SK-N-SH (cell line): ENCODE data around the gene RAPH1. TPM values are rescaled to one million over a fixed set of nuclear protein-coding genes. Genes with fewer than 3 reads are reported as not detected.

Experiments
- CTCF ChIA-PET: fragments of 300-600, 350-600 bp; formaldehyde crosslinking; extraction: SDS; loops from one replicate; lab custom pipeline; 2021; lab: Yijun Ruan, JAX
- POLR2A ChIA-PET: fragments of 350-600 bp; sonication (Branson Sonifier 250); formaldehyde crosslinking; extraction: SDS; loops from one replicate; lab custom pipeline; 2020; ENCODE audit warnings: antibody characterized with exemption, inconsistent platforms; lab: Yijun Ruan, JAX
- DNase-seq: peaks from one replicate; pipeline ENCODE4 v3.0.0; 2012
- H2AFZ ChIP-seq: fragments of 200-600 bp; sonication (generic); 2 replicates; pipeline ENCODE4 v1.8.1; 2016; ENCODE audit warnings: antibody characterized with exemption, mild to moderate bottlenecking, low read depth
- H3F3A ChIP-seq: fragments of 200-600 bp; sonication (generic); replicated peaks from 2 replicates; pipeline ENCODE3; 2016; ENCODE audit warnings: antibody characterized with exemption, mild to moderate bottlenecking; ENCODE audit not compliant: insufficient read depth
- H3K27ac ChIP-seq, 2 experiments: fragments of 200-500 bp in 1 of 2; fragments of 200-600 bp in 1 of 2; sonication (Bioruptor generic) in 1 of 2; sonication (generic), shearing (Covaris generic) in 1 of 2; 2 replicates each; pipeline versions ENCODE4 v1.5.1 to v1.6.1; 2014 to 2016; ENCODE audit warnings: low read depth in 2 of 2, inconsistent platforms in 1 of 2, low read length in 1 of 2, mild to moderate bottlenecking in 1 of 2, mixed read lengths in 1 of 2
- H3K27me3 ChIP-seq: fragments of 200-600 bp; sonication (generic), shearing (Covaris generic); 2 replicates; pipeline ENCODE4 v1.6.1; 2016; ENCODE audit warnings: mixed run types; ENCODE audit not compliant: insufficient read depth
- H3K36me3 ChIP-seq, 2 experiments: fragments of 200-500 bp in 1 of 2; fragments of 200-600 bp in 1 of 2; sonication (Bioruptor generic) in 1 of 2; sonication (generic) in 1 of 2; replicated peaks in 1 of 2; 2 replicates each; pipeline versions ENCODE3 to v1.5.1; 2014 to 2016; ENCODE audit warnings: low read length in 1 of 2, mild to moderate bottlenecking in 1 of 2; ENCODE audit not compliant: insufficient read depth in 2 of 2, control insufficient read depth in 1 of 2
- H3K4me1 ChIP-seq, 2 experiments: fragments of 200-500 bp in 1 of 2; fragments of 200-600 bp in 1 of 2; sonication (Bioruptor generic) in 1 of 2; sonication (generic), shearing (Covaris generic) in 1 of 2; 2 replicates each; pipeline versions ENCODE4 v1.5.1 to v1.6.1; 2014 to 2016; ENCODE audit warnings: low read depth in 1 of 2, low read length in 1 of 2, mixed run types in 1 of 2; ENCODE audit not compliant: insufficient read depth in 2 of 2, control insufficient read depth in 1 of 2
- H3K4me2 ChIP-seq: fragments of 200-600 bp; sonication (generic), shearing (Covaris generic); 2 replicates; pipeline ENCODE4 v1.6.1; 2017; ENCODE audit warnings: mixed run types
- H3K4me3 ChIP-seq, 2 experiments: fragments of 200-500 bp in 1 of 2; fragments of 200-600 bp in 1 of 2; sonication (Bioruptor generic) in 1 of 2; sonication (generic), shearing (Covaris generic) in 1 of 2; 2 replicates each; pipeline versions ENCODE4 v1.5.1 to v1.8.1; 2014 to 2016; ENCODE audit warnings: low read depth in 2 of 2, inconsistent platforms in 1 of 2, low read length in 1 of 2, mild to moderate bottlenecking in 1 of 2, mixed read lengths in 1 of 2, moderate library complexity in 1 of 2
- H3K79me2 ChIP-seq: fragments of 200-600 bp; sonication (generic); 2 replicates; pipeline ENCODE4 v1.8.1; 2017; ENCODE audit warnings: mild to moderate bottlenecking; ENCODE audit not compliant: insufficient read depth
- H3K9ac ChIP-seq: fragments of 200-600 bp; sonication (generic); 2 replicates; pipeline ENCODE4 v1.6.1; 2017; ENCODE audit warnings: mixed run types
- H3K9me2 ChIP-seq: fragments of 200-600 bp; sonication (generic); 2 replicates; pipeline ENCODE4 v1.6.1; 2017; ENCODE audit warnings: mixed run types
- H3K9me3 ChIP-seq: fragments of 200-600 bp; sonication (generic); 2 replicates; pipeline ENCODE4 v1.6.1; 2017; ENCODE audit warnings: mixed run types, mild to moderate bottlenecking, moderate library complexity
- H4K20me1 ChIP-seq: fragments of 200-600 bp; sonication (generic); 2 replicates; pipeline ENCODE4 v1.6.1; 2017; ENCODE audit warnings: mild to moderate bottlenecking, mixed run types; ENCODE audit not compliant: insufficient read depth
- CHD2 ChIP-seq: fragments of 150-350 bp; IDR thresholded peaks from 2 replicates; pipeline ENCODE4 v1.6.1; 2018; ENCODE audit warnings: low read length; ENCODE audit not compliant: partially characterized antibody
- EP300 ChIP-seq, 2 experiments: IDR thresholded peaks; 2 replicates each; pipeline versions ENCODE4 v1.4.0 to v1.6.1; 2012; ENCODE audit warnings: borderline replicate concordance in 1 of 2, low read depth in 1 of 2, low read length in 1 of 2
- FOSL2 ChIP-seq: IDR thresholded peaks from 2 replicates; pipeline ENCODE4 v1.4.0; 2012; ENCODE audit warnings: low read depth, mild to moderate bottlenecking, moderate library complexity, borderline replicate concordance
- GATA2 ChIP-seq: sonication (generic); formaldehyde crosslinking; IDR thresholded peaks from 2 replicates; pipeline ENCODE4 v1.5.0; 2020; ENCODE audit warnings: mild to moderate bottlenecking, missing genetic modification reagents
- JUND ChIP-seq: IDR thresholded peaks from 2 replicates; pipeline ENCODE4 v1.4.0; 2012
- MEF2A ChIP-seq: IDR thresholded peaks from 2 replicates; pipeline ENCODE4 v1.4.0; 2012; ENCODE audit warnings: low read depth, borderline replicate concordance
- RFX5 ChIP-seq: IDR thresholded peaks from 2 replicates; pipeline ENCODE4 v1.6.1; 2012; ENCODE audit warnings: mild to moderate bottlenecking, improper control_type of control experiment, low read length
- SIN3A ChIP-seq: IDR thresholded peaks from 2 replicates; pipeline ENCODE4 v1.6.1; 2012; ENCODE audit warnings: low read depth, mild to moderate bottlenecking, low read length, moderate library complexity, borderline replicate concordance
- TCF12 ChIP-seq: IDR thresholded peaks from 2 replicates; pipeline ENCODE4 v1.4.0; 2012
- TEAD4 ChIP-seq: IDR thresholded peaks from 2 replicates; pipeline ENCODE4 v1.4.0; 2012; ENCODE audit warnings: mild to moderate bottlenecking, borderline replicate concordance; ENCODE audit not compliant: insufficient read depth
- WGBS: methylation state at CpG from one replicate; pipeline ENCODE4 v1.1.6; 2017; ENCODE audit warnings: low lambda C conversion rate; 5-methylcytosine and 5-hydroxymethylcytosine counted together
- polyA plus RNA-seq, 3 experiments: library from polyadenylated mRNA; depleted of rRNA; stranded (reverse); fragments of >200 nt; gene quantifications; 2 replicates each; pipeline ENCODE4 v1.2.3, GENCODE V29; 2012
- TF ChIP-seq, protein P1 (sequence below): IDR thresholded peaks from 2 replicates; pipeline ENCODE4; 2012

The RAPH1 gene
- polyA plus RNA-seq, 1 of the 3 experiments (the other 2 are of a cell fraction), result 6.7 TPM

DNA sequence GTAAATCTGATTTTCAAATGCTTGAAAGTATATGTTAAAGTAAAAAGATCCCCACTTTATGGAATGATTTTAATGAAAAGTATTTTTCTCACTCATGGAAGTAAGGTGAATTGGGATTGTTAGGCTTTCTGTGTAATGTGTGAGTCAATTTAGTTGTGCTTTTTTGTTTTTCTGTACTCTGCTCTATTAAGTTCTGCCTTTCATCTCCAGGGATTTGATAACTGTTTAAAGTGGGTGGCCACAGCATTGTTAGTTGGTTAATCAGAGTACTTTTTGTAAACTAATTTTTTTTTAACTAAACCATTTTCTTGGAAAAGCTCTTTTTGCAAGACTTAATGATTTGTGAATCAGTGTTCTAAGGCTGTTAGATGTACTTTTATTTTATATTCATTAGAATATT lies 130.1 kb downstream of the RAPH1 start:
- POLR2A ChIA-PET, result interaction anchor here (0.6 kb wide), 1 partner anchor 21 kb away, joined by 3 read pairs; no protein-coding TSS in a partner anchor
- peaks cover 38 to 70% of the 10 kb centered on the region in 2 experiments for H3K36me3 ChIP-seq
- H2AFZ ChIP-seq, result no peak overlapping the region
- no peaks in the 10 kb centered on the region for H3K27me3 ChIP-seq
- no peaks in the 10 kb centered on the region for H4K20me1 ChIP-seq
- H3K9me3 ChIP-seq, result no peaks in the 10 kb centered on the region
- H3K9ac ChIP-seq, result no peak overlapping the region
- H3K4me3 ChIP-seq, result no peak overlapping the region
- peak overlapping the region in 1 of 2 experiments; percentile 81; a peak in 2 of 4 replicates for H3K27ac ChIP-seq
- no peak overlapping the region for H3K4me2 ChIP-seq
- CTCF ChIA-PET, result no interaction called here
- peaks cover 45% of the 10 kb centered on the region for H3F3A ChIP-seq
- H3K79me2 ChIP-seq, result peaks cover 45% of the 10 kb centered on the region
- peaks cover 0 to 22% of the 10 kb centered on the region in 2 experiments; a peak in 2 of 4 replicates for H3K4me1 ChIP-seq
- DNase-seq, result no peak
- no peaks in the 10 kb centered on the region for H3K9me2 ChIP-seq
- TF ChIP-seq RFX5 (no peak), JUND (no peak), TEAD4 (no peak), MEF2A (no peak), SIN3A (no peak)
- TF ChIP-seq, protein P1, sequence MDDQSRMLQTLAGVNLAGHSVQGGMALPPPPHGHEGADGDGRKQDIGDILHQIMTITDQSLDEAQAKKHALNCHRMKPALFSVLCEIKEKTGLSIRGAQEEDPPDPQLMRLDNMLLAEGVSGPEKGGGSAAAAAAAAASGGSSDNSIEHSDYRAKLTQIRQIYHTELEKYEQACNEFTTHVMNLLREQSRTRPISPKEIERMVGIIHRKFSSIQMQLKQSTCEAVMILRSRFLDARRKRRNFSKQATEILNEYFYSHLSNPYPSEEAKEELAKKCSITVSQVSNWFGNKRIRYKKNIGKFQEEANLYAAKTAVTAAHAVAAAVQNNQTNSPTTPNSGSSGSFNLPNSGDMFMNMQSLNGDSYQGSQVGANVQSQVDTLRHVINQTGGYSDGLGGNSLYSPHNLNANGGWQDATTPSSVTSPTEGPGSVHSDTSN, result no peak
- TF ChIP-seq, all 33 proteins: peak for 0

DNA sequence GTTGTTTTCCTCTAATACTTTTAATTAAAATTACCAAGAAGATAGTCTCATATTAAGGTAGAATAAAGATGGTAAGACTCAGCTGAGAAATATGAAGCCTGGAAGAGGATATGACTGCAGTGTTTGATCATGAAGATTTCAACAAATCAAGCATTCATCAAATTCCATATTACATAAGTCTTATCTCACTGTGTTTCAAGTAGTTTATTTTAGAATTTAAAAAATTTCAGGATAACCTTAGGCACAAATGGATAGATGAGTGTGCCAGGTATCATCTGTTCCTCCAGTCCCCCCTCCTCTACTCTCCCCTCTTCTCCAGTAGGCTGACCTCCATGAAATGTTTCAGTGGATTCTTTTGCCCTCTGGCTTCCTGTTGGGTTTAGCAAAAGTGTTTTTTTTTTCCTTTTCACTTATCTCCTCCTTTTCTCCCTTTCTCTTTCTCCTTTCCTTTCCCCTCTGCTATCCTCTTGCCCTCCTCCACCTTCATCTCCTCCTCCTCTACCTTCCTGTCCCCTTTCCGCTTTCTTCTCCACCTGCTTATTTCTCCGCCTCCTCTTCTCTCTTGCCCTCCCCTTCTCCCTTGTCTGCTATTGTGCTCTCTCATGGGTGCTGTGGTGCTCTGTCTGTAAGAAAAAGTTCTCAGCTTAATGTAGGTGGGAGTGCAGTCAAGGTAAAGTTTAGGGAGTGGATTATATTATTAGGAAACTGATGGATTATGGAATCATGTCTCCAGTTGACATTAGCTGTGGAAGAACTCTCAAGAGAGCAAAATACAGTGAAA lies 134.1 kb downstream of the RAPH1 start:
- Histone ChIP-seq H3K36me3 (peaks cover 26 to 64% of the 10 kb centered on the region in 2 experiments), H3K4me2 (peak overlapping the region; percentile 64), H3K27me3 (no peaks in the 10 kb centered on the region), H3F3A (peaks cover 52% of the 10 kb centered on the region), H3K9ac (peak overlapping the region; percentile 47; the same call in 1 of the 2 replicates), H3K79me2 (peaks cover 57% of the 10 kb centered on the region), H3K9me2 (no peaks in the 10 kb centered on the region), H3K4me1 (peaks cover 2 to 22% of the 10 kb centered on the region in 2 experiments; a peak in 3 of 4 replicates), H3K27ac (peak overlapping the region in 1 of 2 experiments; percentile 81; a peak in 3 of 4 replicates), H3K9me3 (no peaks in the 10 kb centered on the region), H4K20me1 (no peaks in the 10 kb centered on the region), H2AFZ (no peak overlapping the region), H3K4me3 (no peak overlapping the region; a peak in 1 of 4 replicates)
- no peak for DNase-seq
- peak; percentile 54 for TF ChIP-seq TCF12
- peak; percentile 48; the same call in 1 of the 2 replicates for TF ChIP-seq FOSL2
- TF ChIP-seq CHD2, result no peak
- TF ChIP-seq, protein P1, result peak; percentile 56
- peak; percentile 78 for TF ChIP-seq TEAD4
- TF ChIP-seq JUND, result peak; percentile 55; the same call in 1 of the 2 replicates
- no peak for TF ChIP-seq GATA2 (CRISPR knock-in tag)
- TF ChIP-seq EP300 (IDR thresholded peaks at IDR 0.05; ENCODE audit: borderline replicate concordance in 1 of 2, low read depth in 1 of 2, low read length in 1 of 2), result peak in 1 of 2 experiments; percentile 41; a peak in 1 of 4 replicates
- 96% methylated on average over 2 of the region's 2 CpGs for WGBS
- CTCF ChIA-PET, result interaction anchor here (1.0 kb wide), 1 partner anchor 11 kb away, joined by 3 read pairs; no protein-coding TSS in a partner anchor
- POLR2A ChIA-PET, result no interaction called here
